Glutamatergic neuron (in vitro differentiated cells): ENCODE results near the gene SIN3A. TPM values are rescaled to one million over a fixed set of nuclear protein-coding genes. Genes with fewer than 3 reads are reported as not detected.
"Not testable (repeated sequence)": the region's sequence is repeated elsewhere in the genome, so short reads cannot be mapped to it uniquely, and the experiment has no call there.

Source experiments
- DNase-seq: peaks from one replicate; pipeline ENCODE4 v3.0.0; 2022
- H3K27ac Mint-ChIP-seq: one replicate; pipeline ENCODE4 v1.8.0; 2020; ENCODE audit warnings: mild to moderate bottlenecking, mixed read lengths, inconsistent platforms; ENCODE audit not compliant: unreplicated experiment
- H3K27me3 Mint-ChIP-seq: one replicate; pipeline ENCODE4 v1.8.0; 2020; ENCODE audit warnings: mild to moderate bottlenecking, moderate library complexity, mixed read lengths, inconsistent platforms; ENCODE audit not compliant: unreplicated experiment
- H3K36me3 Mint-ChIP-seq: one replicate; pipeline ENCODE4 v1.8.0; 2020; ENCODE audit warnings: mild to moderate bottlenecking, mixed read lengths, inconsistent platforms; ENCODE audit not compliant: unreplicated experiment
- H3K4me1 Mint-ChIP-seq: one replicate; pipeline ENCODE4 v1.8.0; 2020; ENCODE audit warnings: mild to moderate bottlenecking, low read depth, mixed read lengths, inconsistent platforms; ENCODE audit not compliant: unreplicated experiment
- H3K4me3 Mint-ChIP-seq: one replicate; pipeline ENCODE4 v1.8.0; 2020; ENCODE audit warnings: mild to moderate bottlenecking, mixed read lengths, inconsistent platforms; ENCODE audit not compliant: unreplicated experiment
- H3K9me3 Mint-ChIP-seq: one replicate; pipeline ENCODE4 v1.8.0; 2020; ENCODE audit warnings: mild to moderate bottlenecking, moderate library complexity, mixed read lengths, inconsistent platforms; ENCODE audit not compliant: unreplicated experiment
- CTCF ChIP-seq: fragments of 200-600 bp; sonication (generic); IDR thresholded peaks from one replicate; pipeline ENCODE4 v1.5.0; 2021; ENCODE audit not compliant: partially characterized antibody, unreplicated experiment
- total RNA-seq: library from RNA; stranded (reverse); fragmentation: NEBNext Ultra II Directional; extraction: Animal tissue kit (Norgen Biotek cat#: 25700); gene quantifications from one replicate; pipeline ENCODE4 v1.2.1, GENCODE V29; 2021; ENCODE audit not compliant: unreplicated experiment

Gene SIN3A
- total RNA-seq, 1 donor from 2014 or later = 45.4 TPM

- peaks cover 4% of the 10 kb centered on the region for H3K4me1 Mint-ChIP-seq
- H3K36me3 Mint-ChIP-seq = no peaks in the 10 kb centered on the region
- peak overlapping the region; percentile 98 for H3K4me3 Mint-ChIP-seq
- peaks cover 15% of the 10 kb centered on the region for H3K9me3 Mint-ChIP-seq
- peak overlapping the region; percentile 81 for H3K27ac Mint-ChIP-seq
- peaks cover 10% of the 10 kb centered on the region for H3K27me3 Mint-ChIP-seq
- no peak for DNase-seq
- no peak for TF ChIP-seq CTCF
Observed at GRCh38 chr15:75335313-75335704, 116.2 kb downstream of the SIN3A start.

GRCh38 chr15:75333654-75334419 lies 117.7 kb downstream of the SIN3A start:
- H3K4me3 Mint-ChIP-seq, H3K36me3 Mint-ChIP-seq, H3K27ac Mint-ChIP-seq, H3K4me1 Mint-ChIP-seq, DNase-seq: not testable (repeated sequence)
- Mint-ChIP-seq H3K27me3 (peaks cover 10% of the 10 kb centered on the region), H3K9me3 (peaks cover 15% of the 10 kb centered on the region)

GRCh38 chr15:75332093-75332492 lies 119.4 kb downstream of the SIN3A start:
- not testable (repeated sequence) for H3K4me3 Mint-ChIP-seq, H3K27ac Mint-ChIP-seq, DNase-seq, H3K36me3 Mint-ChIP-seq, H3K4me1 Mint-ChIP-seq
- peaks cover 10% of the 10 kb centered on the region for H3K27me3 Mint-ChIP-seq
- peaks cover 15% of the 10 kb centered on the region for H3K9me3 Mint-ChIP-seq

- no peak for TF ChIP-seq CTCF
- Mint-ChIP-seq H3K27me3 (peaks cover 2% of the 10 kb centered on the region), H3K9me3 (no peaks in the 10 kb centered on the region), H3K4me3 (no peak overlapping the region), H3K36me3 (no peaks in the 10 kb centered on the region), H3K4me1 (no peaks in the 10 kb centered on the region), H3K27ac (no peak overlapping the region)
- no peak for DNase-seq
Observed at GRCh38 chr15:75329571-75329970, 121.9 kb downstream of the SIN3A start.

- DNase-seq = no peak
- H3K4me3 Mint-ChIP-seq = no peak overlapping the region
- no peaks in the 10 kb centered on the region for H3K9me3 Mint-ChIP-seq
- TF ChIP-seq CTCF = no peak
- no peak overlapping the region for H3K27ac Mint-ChIP-seq
- no peaks in the 10 kb centered on the region for H3K4me1 Mint-ChIP-seq
- peaks cover 2% of the 10 kb centered on the region for H3K27me3 Mint-ChIP-seq
- H3K36me3 Mint-ChIP-seq = no peaks in the 10 kb centered on the region
Observed at GRCh38 chr15:75328493-75329314, 122.8 kb downstream of the SIN3A start.

GRCh38 chr15:75327491-75327890 lies 124.0 kb downstream of the SIN3A start:
- H3K9me3 Mint-ChIP-seq = no peaks in the 10 kb centered on the region
- peaks cover 2% of the 10 kb centered on the region for H3K27me3 Mint-ChIP-seq

More at GRCh38 chr15:75327491-75327890, 124.0 kb downstream of the SIN3A start:
- no peaks in the 10 kb centered on the region for H3K36me3 Mint-ChIP-seq
- H3K4me1 Mint-ChIP-seq = no peaks in the 10 kb centered on the region
- no peak for TF ChIP-seq CTCF
- no peak overlapping the region for H3K27ac Mint-ChIP-seq
- no peak overlapping the region for H3K4me3 Mint-ChIP-seq
- no peak for DNase-seq
